OCI-LY7 (cell line): ENCODE results near the gene FAM107B. TPM values are rescaled to one million over a fixed set of nuclear protein-coding genes. Genes with fewer than 3 reads are reported as not detected.

Source experiments
- BruUV-seq: library from RNA; stranded (reverse); fragments of 400-500 nt; replicated peaks from 2 replicates; lab custom pipeline; 2021; lab: Mats Ljungman, UMichigan
- CTCF ChIA-PET: fragments of 300-600 bp; sonication (Branson Sonifier 250); formaldehyde crosslinking; loops from one replicate; lab custom pipeline; 2022; ENCODE audit warnings: antibody characterized with exemption; ENCODE audit not compliant: unreplicated experiment; lab: Charles Lee
- POLR2A ChIA-PET: fragments of 300-600 bp; sonication (Branson Sonifier 250); formaldehyde crosslinking; loops from one replicate; lab custom pipeline; 2022; ENCODE audit warnings: antibody characterized with exemption; lab: Charles Lee
- DNase-seq: peaks from one replicate; pipeline ENCODE4 v3.0.0-alpha.2; 2015; ENCODE audit warnings: low spot score
- H2AFZ ChIP-seq: fragments of 200-600 bp; sonication (generic), shearing (Covaris generic); 2 replicates; pipeline ENCODE4 v1.6.1; 2014; ENCODE audit warnings: mild to moderate bottlenecking, antibody characterized with exemption, low read length, moderate library complexity
- H3K27ac ChIP-seq: fragments of 200-600 bp; sonication (generic); 2 replicates; pipeline ENCODE4 v1.5.1; 2014; ENCODE audit warnings: mixed run types, low read depth, mild to moderate bottlenecking, moderate library complexity, low read length, inconsistent platforms; ENCODE audit not compliant: poor library complexity, severe bottlenecking
- H3K36me3 ChIP-seq: fragments of 200-600 bp; sonication (generic); 2 replicates; pipeline ENCODE4 v1.6.1; 2014; ENCODE audit warnings: mild to moderate bottlenecking, antibody characterized with exemption, low read length, moderate library complexity, mixed read lengths; ENCODE audit not compliant: insufficient read depth
- H3K4me1 ChIP-seq: fragments of 200-600 bp; sonication (generic); 2 replicates; pipeline ENCODE4 v1.5.1; 2014; ENCODE audit warnings: mild to moderate bottlenecking, low read length; ENCODE audit not compliant: insufficient read depth, poor library complexity, severe bottlenecking
- H3K4me2 ChIP-seq: fragments of 200-600 bp; sonication (generic); 2 replicates; pipeline ENCODE4 v1.6.1; 2014; ENCODE audit warnings: mild to moderate bottlenecking, low read length
- H3K4me3 ChIP-seq: fragments of 200-600 bp; sonication (generic); 2 replicates; pipeline ENCODE4 v1.5.1; 2014; ENCODE audit warnings: mild to moderate bottlenecking, low read depth, low read length; ENCODE audit not compliant: poor library complexity, severe bottlenecking
- H3K79me2 ChIP-seq: fragments of 200-600 bp; sonication (generic); 2 replicates; pipeline ENCODE4 v1.6.1; 2016; ENCODE audit warnings: low read depth, mild to moderate bottlenecking, low read length, moderate library complexity, mixed read lengths; ENCODE audit not compliant: insufficient read depth
- H3K9me2 ChIP-seq: fragments of 200-600 bp; sonication (generic); 2 replicates; pipeline ENCODE4 v1.6.1; 2016; ENCODE audit warnings: mild to moderate bottlenecking, low read length, mixed read lengths; ENCODE audit not compliant: insufficient read depth
- H3K9me3 ChIP-seq: fragments of 200-600 bp; sonication (generic); 2 replicates; pipeline ENCODE4 v1.6.1; 2014; ENCODE audit warnings: mild to moderate bottlenecking, mixed run types, low read length, mixed read lengths
- H4K20me1 ChIP-seq: fragments of 200-600 bp; sonication (generic); 2 replicates; pipeline ENCODE4 v1.6.1; 2014; ENCODE audit warnings: mild to moderate bottlenecking, antibody characterized with exemption, low read length, moderate library complexity, mixed read lengths; ENCODE audit not compliant: insufficient read depth
- EZH2phosphoT487 ChIP-seq: fragments of 200-600 bp; sonication (generic); IDR thresholded peaks from 2 replicates; pipeline ENCODE4 v1.6.1; 2018; ENCODE audit warnings: low read depth, borderline replicate concordance, mild to moderate bottlenecking, mixed run types, antibody characterized with exemption, low read length, moderate library complexity, mixed read lengths
- intact Hi-C: fragments of 100-400 bp; cut with micrococcal nuclease; formaldehyde crosslinking; loops from one replicate; pipeline ENCODE4 v1.10.0; 2022; ENCODE audit not compliant: unreplicated experiment
- total RNA-seq, 2 experiments: library from RNA; depleted of rRNA in 1 of 2; stranded (reverse); fragments of >200 nt in 1 of 2; shearing (Covaris generic) in 1 of 2; gene quantifications; 2 replicates each; pipeline ENCODE4 v1.2.3, GENCODE V29; 2014 to 2022
- TF ChIP-seq, protein P1 (sequence below): fragments of 200-600 bp; sonication (generic); conservative IDR thresholded peaks from 2 replicates; pipeline ENCODE4 v1.5.1; 2014; ENCODE audit warnings: mild to moderate bottlenecking, antibody characterized with exemption, low read length, moderate library complexity, mixed read lengths

Gene FAM107B
- total RNA-seq, 2 experiments from 2014 or later: 114 to 398 TPM

DNA sequence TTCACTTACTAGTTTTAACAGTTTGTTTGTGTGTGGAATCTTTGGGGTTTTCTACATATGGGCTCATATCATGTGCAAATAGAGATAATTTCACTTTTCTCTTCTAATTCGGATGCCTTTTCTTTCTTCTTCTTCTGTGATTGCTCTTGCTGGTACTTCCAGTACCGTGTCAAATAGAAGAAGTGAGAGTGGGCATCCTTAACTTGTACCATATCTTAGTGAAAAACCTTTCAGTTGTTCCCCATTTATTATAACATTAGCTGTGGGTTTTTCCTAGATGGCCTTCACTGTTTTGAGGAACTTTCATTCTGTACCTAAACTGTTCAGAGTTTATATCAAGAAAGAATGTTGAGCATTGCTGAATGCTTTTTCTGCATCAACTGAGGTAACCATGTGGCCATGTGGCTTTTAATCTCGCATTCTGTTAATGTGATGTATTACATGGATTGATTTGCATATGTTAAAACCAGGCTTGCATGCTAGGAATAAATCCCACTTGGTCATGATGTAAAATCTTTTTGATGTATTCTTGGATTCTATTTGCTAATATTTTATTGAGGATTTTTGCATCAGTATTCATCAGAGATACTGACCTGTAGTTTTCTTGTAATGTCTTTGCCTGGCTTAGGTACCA, 78.7 kb downstream of the FAM107B start:
- Histone ChIP-seq H3K4me3 (no peak overlapping the region), H4K20me1 (no peaks in the 10 kb centered on the region), H3K9me3 (no peaks in the 10 kb centered on the region), H3K9me2 (no peaks in the 10 kb centered on the region), H3K79me2 (no peaks in the 10 kb centered on the region), H2AFZ (no peak overlapping the region), H3K4me2 (no peak overlapping the region), H3K27ac (no peak overlapping the region), H3K4me1 (peaks cover 8% of the 10 kb centered on the region), H3K36me3 (no peaks in the 10 kb centered on the region)
- BruUV-seq: no TSS peak
- TF ChIP-seq, protein P1, sequence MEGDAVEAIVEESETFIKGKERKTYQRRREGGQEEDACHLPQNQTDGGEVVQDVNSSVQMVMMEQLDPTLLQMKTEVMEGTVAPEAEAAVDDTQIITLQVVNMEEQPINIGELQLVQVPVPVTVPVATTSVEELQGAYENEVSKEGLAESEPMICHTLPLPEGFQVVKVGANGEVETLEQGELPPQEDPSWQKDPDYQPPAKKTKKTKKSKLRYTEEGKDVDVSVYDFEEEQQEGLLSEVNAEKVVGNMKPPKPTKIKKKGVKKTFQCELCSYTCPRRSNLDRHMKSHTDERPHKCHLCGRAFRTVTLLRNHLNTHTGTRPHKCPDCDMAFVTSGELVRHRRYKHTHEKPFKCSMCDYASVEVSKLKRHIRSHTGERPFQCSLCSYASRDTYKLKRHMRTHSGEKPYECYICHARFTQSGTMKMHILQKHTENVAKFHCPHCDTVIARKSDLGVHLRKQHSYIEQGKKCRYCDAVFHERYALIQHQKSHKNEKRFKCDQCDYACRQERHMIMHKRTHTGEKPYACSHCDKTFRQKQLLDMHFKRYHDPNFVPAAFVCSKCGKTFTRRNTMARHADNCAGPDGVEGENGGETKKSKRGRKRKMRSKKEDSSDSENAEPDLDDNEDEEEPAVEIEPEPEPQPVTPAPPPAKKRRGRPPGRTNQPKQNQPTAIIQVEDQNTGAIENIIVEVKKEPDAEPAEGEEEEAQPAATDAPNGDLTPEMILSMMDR: no peak
- TF ChIP-seq EZH2phosphoT487: no peak
- POLR2A ChIA-PET: interaction anchor here (0.6 to 0.7 kb wide), 4 partner anchors 18 to 66 kb away, joined by 3 to 8 read pairs (median 4); no protein-coding TSS in a partner anchor
- CTCF ChIA-PET: no interaction called here
- DNase-seq: peak; percentile 19
- intact Hi-C loops: no loop called here

DNA sequence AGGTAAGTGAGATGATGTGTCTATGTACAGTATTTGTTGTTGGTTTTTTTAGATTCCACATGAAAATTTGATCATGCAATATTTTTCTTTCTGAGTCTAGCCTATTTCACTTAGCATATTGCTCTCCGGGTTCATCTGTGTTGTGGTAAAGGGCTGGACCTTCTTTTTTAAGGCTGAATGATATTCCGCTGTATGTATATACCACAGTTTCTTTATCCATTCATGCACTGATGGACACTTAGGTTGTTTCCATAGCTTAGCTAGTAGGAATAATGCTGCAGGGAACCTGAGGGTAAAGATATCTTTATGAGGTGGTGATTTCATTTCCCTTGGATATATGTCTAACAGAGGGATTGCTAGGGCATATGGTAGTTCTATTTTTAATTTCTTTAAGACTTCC, 80.8 kb downstream of the FAM107B start:
- no peaks in the 10 kb centered on the region for H3K9me2 ChIP-seq
- H3K9me3 ChIP-seq: no peaks in the 10 kb centered on the region
- BruUV-seq: no TSS peak
- POLR2A ChIA-PET: no interaction called here
- no peak overlapping the region for H2AFZ ChIP-seq
- H3K4me1 ChIP-seq: peaks cover 8% of the 10 kb centered on the region
- intact Hi-C loops: no loop called here
- no peaks in the 10 kb centered on the region for H3K79me2 ChIP-seq
- no peak for DNase-seq
- no peaks in the 10 kb centered on the region for H4K20me1 ChIP-seq
- TF ChIP-seq, protein P1: no peak
- no peak for TF ChIP-seq EZH2phosphoT487
- H3K27ac ChIP-seq: no peak overlapping the region
- H3K4me2 ChIP-seq: no peak overlapping the region
- CTCF ChIA-PET: no interaction called here
- no peak overlapping the region for H3K4me3 ChIP-seq
- no peaks in the 10 kb centered on the region for H3K36me3 ChIP-seq
